Superior temporal gyrus (tissue), 1 donor: ENCODE results near the gene ACOT7.
A peak's percentile ranks its signal among the peaks of the same experiment; 100 is the strongest.
"Not testable (repeated sequence)": the region's sequence is repeated elsewhere in the genome, so short reads cannot be mapped to it uniquely, and the experiment has no call there.

Source experiments
- DNase-seq: peaks from one replicate; pipeline ENCODE4 v3.0.0-alpha.2; 2016; ENCODE audit errors: extremely low spot score

The ACOT7 gene, protein sequence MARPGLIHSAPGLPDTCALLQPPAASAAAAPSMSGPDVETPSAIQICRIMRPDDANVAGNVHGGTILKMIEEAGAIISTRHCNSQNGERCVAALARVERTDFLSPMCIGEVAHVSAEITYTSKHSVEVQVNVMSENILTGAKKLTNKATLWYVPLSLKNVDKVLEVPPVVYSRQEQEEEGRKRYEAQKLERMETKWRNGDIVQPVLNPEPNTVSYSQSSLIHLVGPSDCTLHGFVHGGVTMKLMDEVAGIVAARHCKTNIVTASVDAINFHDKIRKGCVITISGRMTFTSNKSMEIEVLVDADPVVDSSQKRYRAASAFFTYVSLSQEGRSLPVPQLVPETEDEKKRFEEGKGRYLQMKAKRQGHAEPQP

GRCh38 chr1:6393400-6394187, at the start of gene ACOT7:
ACOT7 (minus strand) TSS chr1:6393767; CDS start chr1:6393399, 368 bp downstream.
- DNase-seq: peak; percentile 86

DNA sequence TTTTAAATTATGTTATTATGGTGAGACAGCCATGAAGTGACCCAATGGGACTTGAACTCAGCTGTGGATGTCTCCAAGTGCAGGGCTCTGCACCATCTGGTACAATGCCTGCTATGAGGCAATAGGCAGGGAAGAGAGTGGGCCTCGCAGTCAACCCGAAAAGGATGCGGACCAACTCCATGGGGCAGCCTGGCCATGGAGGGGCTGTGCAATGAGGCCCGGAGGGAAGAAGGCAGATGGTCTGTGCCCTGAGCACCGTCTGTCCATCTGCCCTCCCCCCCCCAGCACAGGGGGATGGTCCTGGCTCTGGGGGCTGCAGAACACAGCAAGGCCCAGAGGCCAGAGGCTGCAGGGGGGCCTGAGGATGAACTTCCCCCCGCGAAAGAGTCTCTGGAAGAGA, 48.0 kb upstream of the ACOT7 start:
- DNase-seq: no peak

GRCh38 chr1:6440198-6441126, 46.9 kb upstream of the ACOT7 start:
- no peak for DNase-seq

DNA sequence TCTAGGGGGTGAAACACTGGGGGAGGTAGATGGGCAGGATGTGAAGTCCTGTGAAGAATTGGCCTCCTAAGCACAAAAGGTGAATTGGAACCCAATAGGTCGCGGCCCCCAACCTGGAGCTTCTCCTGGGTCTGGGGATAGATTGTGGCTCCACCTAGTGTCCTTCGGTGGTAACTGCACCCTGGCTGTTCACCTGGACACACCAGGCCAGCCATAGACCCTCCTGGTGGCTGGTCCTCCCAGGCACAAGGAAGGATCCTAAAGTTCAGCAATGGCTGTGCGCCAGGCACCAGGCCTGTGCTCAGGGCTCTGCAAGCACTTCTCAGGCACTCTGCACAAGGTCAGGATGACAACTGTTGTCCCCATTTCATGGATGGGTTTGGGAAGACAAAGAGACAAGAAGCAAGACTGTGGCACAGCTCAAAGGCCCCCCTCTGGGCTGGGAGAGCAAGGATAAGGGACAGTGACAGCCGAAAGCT, 44.5 kb upstream of the ACOT7 start:
- peak; percentile 71 for DNase-seq

- DNase-seq: peak; percentile 37
Measured at GRCh38 chr1:6437012-6437700, 43.6 kb upstream of the ACOT7 start.

GRCh38 chr1:6436277-6436676, 42.7 kb upstream of the ACOT7 start:
- not testable (repeated sequence) for DNase-seq

DNA sequence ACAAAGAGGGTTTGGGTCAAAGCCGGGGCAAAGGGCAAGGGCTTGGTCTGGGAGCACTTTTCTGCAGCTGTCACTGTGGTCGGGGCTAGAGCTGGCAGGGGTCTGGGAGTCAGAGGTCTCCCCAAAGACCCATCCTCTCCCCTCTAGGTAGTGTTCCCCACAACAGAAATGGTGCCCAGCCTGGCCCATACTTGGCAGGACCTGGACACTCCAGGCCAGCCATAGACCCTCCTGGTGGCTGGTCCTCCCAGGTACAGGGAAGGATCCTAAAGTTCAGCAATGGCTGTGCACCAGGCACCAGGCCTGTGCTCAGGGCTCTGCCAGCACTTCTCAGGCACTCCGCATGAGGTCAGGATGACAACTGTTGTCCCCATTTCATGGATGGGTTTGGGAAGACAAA, 42.0 kb upstream of the ACOT7 start:
- DNase-seq: no peak

- DNase-seq: no peak
Measured at GRCh38 chr1:6435129-6435528, 41.6 kb upstream of the ACOT7 start.

GRCh38 chr1:6434186-6434585, 40.6 kb upstream of the ACOT7 start:
- no peak for DNase-seq

DNA sequence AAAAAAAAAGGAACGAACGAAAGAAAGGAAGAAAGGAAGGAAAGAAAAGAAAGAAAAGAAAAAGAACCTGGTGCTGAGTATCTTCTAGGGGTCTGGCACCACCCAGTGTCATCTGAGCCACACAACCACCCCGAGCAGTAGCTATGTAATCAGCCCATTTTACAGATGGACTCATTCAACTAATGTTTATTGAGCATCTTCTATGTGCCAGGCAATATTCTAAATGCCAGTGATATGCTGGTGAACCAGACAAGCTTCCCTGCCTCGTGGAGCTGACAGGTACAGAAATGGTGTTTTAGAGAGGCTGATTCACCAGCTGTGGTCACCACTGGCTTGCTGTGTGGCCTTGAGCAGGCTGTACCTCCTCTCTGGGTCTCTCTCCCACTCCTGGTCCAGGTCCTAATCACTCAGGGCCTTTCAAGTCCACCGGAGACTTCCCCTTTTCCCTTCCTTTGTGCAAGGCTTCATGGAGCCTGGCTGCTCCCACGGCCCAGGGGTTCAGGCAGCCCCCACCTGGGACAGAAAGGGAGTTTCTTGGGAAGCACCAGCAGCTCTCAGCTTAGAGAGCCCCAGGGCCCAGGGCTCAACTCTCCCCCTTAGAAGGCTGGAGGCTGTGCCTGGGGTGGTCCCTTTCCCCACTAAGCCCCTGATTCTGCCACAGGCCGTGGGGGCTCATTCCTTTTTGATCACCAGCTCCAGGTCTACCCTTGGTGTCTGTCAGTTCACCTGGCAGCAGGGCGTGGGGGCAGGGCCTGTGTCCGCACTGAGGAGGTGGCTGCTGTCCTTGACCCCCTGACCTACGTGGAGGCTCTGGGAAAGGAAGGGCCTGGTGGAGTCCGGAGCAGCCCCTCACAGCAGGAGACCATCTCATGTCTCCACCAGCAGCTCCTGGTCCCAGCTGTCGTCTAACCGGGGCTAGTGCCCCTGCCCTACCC, 38.3 kb upstream of the ACOT7 start:
- DNase-seq: not testable (repeated sequence)

GRCh38 chr1:6429660-6430411, 36.3 kb upstream of the ACOT7 start:
- not testable (repeated sequence) for DNase-seq

DNA sequence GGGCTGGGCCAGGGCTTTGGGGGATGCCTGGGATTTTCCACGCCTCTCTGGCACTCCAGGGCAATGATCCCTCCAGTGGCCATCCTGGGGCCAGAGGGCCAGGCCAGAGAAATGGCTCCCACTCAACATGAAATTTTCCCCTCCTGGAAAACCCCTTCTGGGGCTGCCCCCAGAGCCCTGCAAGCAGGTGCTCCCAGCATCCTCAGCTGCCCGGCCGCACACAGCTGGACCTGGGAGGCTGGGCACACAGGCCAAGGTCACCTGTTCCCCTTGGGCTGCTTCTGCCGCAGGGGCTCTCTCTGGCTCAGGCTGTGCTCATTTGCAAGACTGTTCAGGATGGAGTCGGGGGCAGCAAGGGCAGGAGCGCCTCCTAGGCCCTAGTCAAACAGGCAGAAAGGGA, 34.9 kb upstream of the ACOT7 start:
- not testable (repeated sequence) for DNase-seq

- DNase-seq: no peak
Measured at GRCh38 chr1:6427441-6428390, 34.1 kb upstream of the ACOT7 start.

DNA sequence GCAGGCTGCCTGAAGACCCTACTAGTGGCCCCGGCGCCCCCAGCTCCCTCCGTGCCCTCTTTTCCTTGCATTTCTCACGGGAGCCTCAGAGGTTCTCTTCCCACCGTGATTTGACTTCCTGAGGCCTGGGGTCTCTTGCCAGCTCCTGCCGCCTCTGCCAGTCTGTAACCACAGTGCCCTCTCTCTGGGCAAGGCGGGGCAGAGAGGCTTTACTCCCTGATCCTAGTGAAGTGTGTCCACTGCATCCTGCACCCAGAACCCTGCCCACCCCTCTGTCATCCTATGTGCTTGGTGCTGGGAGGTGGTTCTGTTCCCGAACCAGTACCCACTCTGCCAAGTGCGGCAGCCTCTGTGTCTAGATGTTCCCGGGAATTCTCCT, 33.4 kb upstream of the ACOT7 start:
- no peak for DNase-seq

GRCh38 chr1:6426277-6426971, 32.9 kb upstream of the ACOT7 start:
- DNase-seq: no peak

- no peak for DNase-seq
Measured at GRCh38 chr1:6425658-6426057, 32.1 kb upstream of the ACOT7 start.
